ENCODE results near the gene DNMT1. TPM values are rescaled to one million over a fixed set of nuclear protein-coding genes. Genes with fewer than 3 reads are reported as not detected.

DNMT1 gene
- polyA plus RNA-seq, 1 experiment, result 60.7 TPM

- Histone ChIP-seq H3K27me3 (ENCODE audit: control insufficient read depth, insufficient read depth, low read length) (no peaks in the 10 kb centered on the region), H3K4me3 (ENCODE audit: low read depth, low read length) (no peak overlapping the region), H3K27ac (ENCODE audit: low read depth, low read length) (no peak overlapping the region), H3K9me3 (ENCODE audit: control insufficient read depth, insufficient read depth, low read length) (peaks cover 10% of the 10 kb centered on the region)
- ChIA-PET POLR2A (interaction anchor here (0.7 kb wide), 1 partner anchor 17 kb away, joined by 4 read pairs; no protein-coding TSS in a partner anchor), CTCF (interaction anchor here (1.5 kb wide), 1 partner anchor 28 kb away, joined by 5 read pairs; no protein-coding TSS in a partner anchor)
- DNase-seq (ENCODE audit: low read depth, low spot score), result no peak
- TF ChIP-seq CTCF (IDR thresholded peaks at IDR 0.05; ENCODE audit: low read depth, low read length), result no peak
Observed at GRCh38 chr19:10222201-10222890, 27.6 kb upstream of the DNMT1 start.

- ChIA-PET POLR2A (interaction anchor here (1.0 to 1.2 kb wide), 2 partner anchors 11 kb away, joined by 3 read pairs; partner anchors contain the start of gene S1PR2), CTCF (interaction anchor here (0.6 to 2.1 kb wide), 3 partner anchors 14 to 48 kb away, joined by 4 to 18 read pairs (median 5); no protein-coding TSS in a partner anchor)
- no peaks in the 10 kb centered on the region for H3K27me3 ChIP-seq (ENCODE audit: control insufficient read depth, insufficient read depth, low read length)
- DNase-seq (ENCODE audit: low read depth, low spot score), result no peak
- H3K4me3 ChIP-seq (ENCODE audit: low read depth, low read length), result no peak overlapping the region
- no peak for TF ChIP-seq CTCF (IDR thresholded peaks at IDR 0.05; ENCODE audit: low read depth, low read length)
- H3K9me3 ChIP-seq (ENCODE audit: control insufficient read depth, insufficient read depth, low read length), result peaks cover 8% of the 10 kb centered on the region
- H3K27ac ChIP-seq (ENCODE audit: low read depth, low read length), result no peak overlapping the region
Observed at GRCh38 chr19:10220695-10221094, 25.9 kb upstream of the DNMT1 start.

GRCh38 chr19:10219678-10220077, 24.9 kb upstream of the DNMT1 start:
- Histone ChIP-seq H3K27me3 (ENCODE audit: control insufficient read depth, insufficient read depth, low read length) (no peaks in the 10 kb centered on the region), H3K27ac (ENCODE audit: low read depth, low read length) (peak overlapping the region; percentile 22), H3K4me3 (ENCODE audit: low read depth, low read length) (no peak overlapping the region), H3K9me3 (ENCODE audit: control insufficient read depth, insufficient read depth, low read length) (peaks cover 7% of the 10 kb centered on the region)
- peak; percentile 76 for TF ChIP-seq CTCF (IDR thresholded peaks at IDR 0.05; ENCODE audit: low read depth, low read length)
- POLR2A ChIA-PET, result interaction anchor here (0.6 to 1.2 kb wide), 5 partner anchors 10 to 298 kb away, joined by 3 to 5 read pairs (median 3); partner anchors contain the start of genes DNMT1 and S1PR2
- DNase-seq (ENCODE audit: low read depth, low spot score), result peak; percentile 79
- CTCF ChIA-PET, result interaction anchor here (0.6 to 2.1 kb wide), 6 partner anchors 13 to 320 kb away, joined by 3 to 18 read pairs (median 4); no protein-coding TSS in a partner anchor

- CTCF ChIA-PET, result interaction anchor here (1.2 kb wide), 1 partner anchor 42 kb away, joined by 4 read pairs; no protein-coding TSS in a partner anchor
- Histone ChIP-seq H3K9me3 (ENCODE audit: control insufficient read depth, insufficient read depth, low read length) (no peaks in the 10 kb centered on the region), H3K4me3 (ENCODE audit: low read depth, low read length) (no peak overlapping the region), H3K27me3 (ENCODE audit: control insufficient read depth, insufficient read depth, low read length) (no peaks in the 10 kb centered on the region), H3K27ac (ENCODE audit: low read depth, low read length) (no peak overlapping the region)
- no peak for TF ChIP-seq CTCF (IDR thresholded peaks at IDR 0.05; ENCODE audit: low read depth, low read length)
- no peak for DNase-seq (ENCODE audit: low read depth, low spot score)
- POLR2A ChIA-PET, result interaction anchor here (0.6 kb wide), 1 partner anchor 17 kb away, joined by 3 read pairs; no protein-coding TSS in a partner anchor
Observed at GRCh38 chr19:10217085-10217484, 22.3 kb upstream of the DNMT1 start.

- Histone ChIP-seq H3K27ac (ENCODE audit: low read depth, low read length) (peak overlapping the region; percentile 11), H3K4me3 (ENCODE audit: low read depth, low read length) (no peak overlapping the region), H3K9me3 (ENCODE audit: control insufficient read depth, insufficient read depth, low read length) (no peaks in the 10 kb centered on the region), H3K27me3 (ENCODE audit: control insufficient read depth, insufficient read depth, low read length) (no peaks in the 10 kb centered on the region)
- no peak for DNase-seq (ENCODE audit: low read depth, low spot score)
- CTCF ChIA-PET, result interaction anchor here (0.8 kb wide), 1 partner anchor 11 kb away, joined by 4 read pairs; no protein-coding TSS in a partner anchor
- POLR2A ChIA-PET, result interaction anchor here (0.6 to 1.7 kb wide), 2 partner anchors 12 to 92 kb away, joined by 4 to 8 read pairs; no protein-coding TSS in a partner anchor
- TF ChIP-seq CTCF (IDR thresholded peaks at IDR 0.05; ENCODE audit: low read depth, low read length), result no peak
Observed at GRCh38 chr19:10214784-10215183, 20.0 kb upstream of the DNMT1 start.
